Astrocyte of the cerebellum (primary cell): ENCODE data around the gene DISC1.
A peak's percentile ranks its signal among the peaks of the same experiment; 100 is the strongest.

Experiments
- DNase-seq: peaks from one replicate; pipeline ENCODE4 v3.0.0-alpha.2; 2011; ENCODE audit warnings: low read depth
- H3K4me3 ChIP-seq: 2 replicates; pipeline ENCODE4 v1.5.1; 2011; ENCODE audit warnings: mild to moderate bottlenecking, low read depth, low read length, moderate library complexity
- in situ Hi-C: cut with HindIII; loops from 2 replicates; pipeline ENCODE4 v1.10.0; 2017; ENCODE audit warnings: low sequenced_read_pairs
- TF ChIP-seq, protein P1 (sequence below): IDR thresholded peaks from 2 replicates; pipeline ENCODE4 v1.5.1; 2012; ENCODE audit warnings: low read length, low read depth, moderate library complexity, mild to moderate bottlenecking; ENCODE audit errors: missing control alignments

The DISC1 gene

DNA sequence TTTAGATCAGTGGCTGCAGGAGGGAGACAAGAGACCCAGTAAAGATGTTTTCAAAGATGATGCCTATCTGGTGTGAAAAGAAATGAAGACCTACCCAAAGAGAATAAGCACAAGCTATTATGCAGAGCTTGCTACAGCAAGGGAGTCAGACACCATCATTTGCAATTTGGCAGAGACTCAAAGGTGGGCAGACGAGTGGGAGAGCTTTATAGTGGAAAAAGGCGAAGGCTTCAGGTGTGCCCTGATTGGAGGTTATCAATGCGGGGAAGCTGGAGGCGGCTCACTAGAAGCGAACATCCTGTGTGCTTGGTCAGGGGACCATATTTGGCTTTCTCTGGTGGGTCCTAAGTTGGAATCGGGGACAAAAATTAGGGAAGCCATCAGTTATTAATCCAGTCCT, 183.8 kb downstream of the DISC1 start:
- no peak overlapping the region for H3K4me3 ChIP-seq
- no peak for DNase-seq
- in situ Hi-C loops, result no loop called here
- TF ChIP-seq, protein P1, sequence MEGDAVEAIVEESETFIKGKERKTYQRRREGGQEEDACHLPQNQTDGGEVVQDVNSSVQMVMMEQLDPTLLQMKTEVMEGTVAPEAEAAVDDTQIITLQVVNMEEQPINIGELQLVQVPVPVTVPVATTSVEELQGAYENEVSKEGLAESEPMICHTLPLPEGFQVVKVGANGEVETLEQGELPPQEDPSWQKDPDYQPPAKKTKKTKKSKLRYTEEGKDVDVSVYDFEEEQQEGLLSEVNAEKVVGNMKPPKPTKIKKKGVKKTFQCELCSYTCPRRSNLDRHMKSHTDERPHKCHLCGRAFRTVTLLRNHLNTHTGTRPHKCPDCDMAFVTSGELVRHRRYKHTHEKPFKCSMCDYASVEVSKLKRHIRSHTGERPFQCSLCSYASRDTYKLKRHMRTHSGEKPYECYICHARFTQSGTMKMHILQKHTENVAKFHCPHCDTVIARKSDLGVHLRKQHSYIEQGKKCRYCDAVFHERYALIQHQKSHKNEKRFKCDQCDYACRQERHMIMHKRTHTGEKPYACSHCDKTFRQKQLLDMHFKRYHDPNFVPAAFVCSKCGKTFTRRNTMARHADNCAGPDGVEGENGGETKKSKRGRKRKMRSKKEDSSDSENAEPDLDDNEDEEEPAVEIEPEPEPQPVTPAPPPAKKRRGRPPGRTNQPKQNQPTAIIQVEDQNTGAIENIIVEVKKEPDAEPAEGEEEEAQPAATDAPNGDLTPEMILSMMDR, result no peak

DNA sequence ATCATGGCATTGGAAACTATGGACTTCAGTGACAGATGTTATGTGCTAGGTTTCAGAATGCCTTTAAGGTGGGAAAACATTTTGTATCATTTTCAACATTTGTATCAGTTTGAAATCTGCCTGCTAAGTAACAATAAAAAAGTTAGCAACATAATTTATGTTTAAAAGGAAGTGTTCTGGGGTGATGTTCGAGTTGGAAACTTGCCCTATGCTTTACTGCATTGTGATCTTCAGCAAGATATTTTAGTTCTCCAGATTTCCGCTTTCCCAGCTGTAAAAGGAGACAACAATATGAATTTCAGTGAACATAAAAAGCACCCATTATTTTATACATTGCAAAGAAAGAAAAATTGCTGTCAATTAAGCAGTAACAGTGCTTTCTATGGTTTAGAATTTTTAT, 187.4 kb downstream of the DISC1 start:
- H3K4me3 ChIP-seq, result no peak overlapping the region
- in situ Hi-C loops, result no loop called here
- no peak for DNase-seq
- TF ChIP-seq, protein P1, result no peak

DNA sequence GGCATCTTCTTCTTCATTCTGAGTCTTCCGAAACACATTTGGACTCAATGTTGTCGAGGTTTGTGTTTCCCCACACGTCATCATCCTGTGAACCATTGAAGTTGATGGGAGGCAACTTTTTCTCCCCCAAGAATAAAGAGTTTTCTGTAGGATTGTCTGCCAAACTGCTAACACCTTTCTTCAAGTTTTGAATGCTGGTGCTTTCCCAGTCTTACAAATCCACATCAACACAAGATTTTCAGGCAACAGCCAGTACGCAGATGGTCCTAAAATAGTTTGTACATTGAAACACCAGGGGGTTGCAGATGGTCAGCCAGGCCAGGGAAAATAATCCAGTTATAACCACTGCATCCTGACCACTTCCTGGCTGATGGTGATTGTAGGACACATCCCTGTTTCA, 187.9 kb downstream of the DISC1 start:
- DNase-seq, result peak; percentile 28
- in situ Hi-C loops, result no loop called here
- H3K4me3 ChIP-seq, result no peak overlapping the region
- TF ChIP-seq, protein P1, result no peak

DNA sequence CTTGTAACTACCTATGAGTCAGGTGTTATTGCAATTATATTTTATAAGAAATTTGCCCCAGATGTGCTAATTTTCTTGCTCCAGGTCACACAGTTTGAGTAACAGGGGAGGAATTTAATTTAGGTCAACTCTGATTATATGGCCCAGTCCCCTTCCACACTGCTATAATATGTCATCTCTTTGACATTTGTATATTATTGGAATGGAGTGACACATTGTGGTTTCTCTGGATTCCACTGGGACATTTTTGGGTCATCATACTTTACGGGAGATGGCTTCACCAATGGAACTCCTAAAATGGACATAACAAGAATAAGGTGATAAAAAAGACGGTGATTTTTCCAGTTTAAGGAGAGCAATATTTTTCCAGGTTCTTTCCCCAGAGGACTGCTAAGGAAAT, 191.2 kb downstream of the DISC1 start:
- H3K4me3 ChIP-seq, result no peak overlapping the region
- in situ Hi-C loops, result no loop called here
- no peak for DNase-seq
- TF ChIP-seq, protein P1, result no peak

- H3K4me3 ChIP-seq, result no peak overlapping the region
- TF ChIP-seq, protein P1, result no peak
- no peak for DNase-seq
- in situ Hi-C loops, result no loop called here
Measured at GRCh38 chr1:231818337-231818736, 191.7 kb downstream of the DISC1 start.

GRCh38 chr1:231821281-231821680, 194.7 kb downstream of the DISC1 start:
- TF ChIP-seq, protein P1, result no peak
- no peak for DNase-seq
- in situ Hi-C loops, result loop anchor here (5.0 kb wide), 1 partner anchor 54 kb away; no protein-coding TSS in a partner anchor
- H3K4me3 ChIP-seq, result no peak overlapping the region

GRCh38 chr1:231822041-231822440, 195.5 kb downstream of the DISC1 start:
- TF ChIP-seq, protein P1, result no peak
- DNase-seq, result no peak
- in situ Hi-C loops, result loop anchor here (5.0 kb wide), 1 partner anchor 55 kb away; no protein-coding TSS in a partner anchor
- no peak overlapping the region for H3K4me3 ChIP-seq
